GM12878 (cell line): ENCODE measurements around the gene PHOSPHO1. TPM values are rescaled to one million over a fixed set of nuclear protein-coding genes. Genes with fewer than 3 reads are reported as not detected.

Source experiments
- ATAC-seq: fragments of 200-7000 bp; cut with Tn5 transposase; 3 replicates; pipeline ENCODE4 v1.9.1; 2020; ENCODE audit warnings: mild to moderate bottlenecking, moderate library complexity
- BruUV-seq: library from RNA; stranded (reverse); fragments of 400-500 nt; replicated peaks from 2 replicates; lab custom pipeline; 2021; lab: Mats Ljungman, UMichigan
- CTCF ChIA-PET: fragments of 300-600 bp; sonication (Branson Sonifier 250); formaldehyde crosslinking; extraction: SDS; loops from one replicate; lab custom pipeline; 2021; ENCODE audit warnings: inconsistent platforms; lab: Yijun Ruan, JAX
- POLR2A ChIA-PET: fragments of 350-600 bp; formaldehyde crosslinking; extraction: SDS; loops from one replicate; lab custom pipeline; 2021; ENCODE audit warnings: inconsistent platforms; lab: Charles Lee
- RAD21 ChIA-PET: fragments of 300-600 bp; sonication (Branson Sonifier 250); formaldehyde crosslinking; loops from one replicate; lab custom pipeline; 2023; ENCODE audit warnings: antibody characterized with exemption; ENCODE audit not compliant: unreplicated experiment; lab: Charles Lee
- SMC1A ChIA-PET: fragments of 300-600 bp; sonication (Branson Sonifier 250); formaldehyde crosslinking; loops from one replicate; lab custom pipeline; 2023; ENCODE audit not compliant: unreplicated experiment, uncharacterized antibody; lab: Charles Lee
- DNase-seq: peaks from one replicate; pipeline ENCODE4 v3.0.0-alpha.2; 2011; ENCODE audit warnings: low read depth, low spot score
- FAIRE-seq: peaks from 3 replicates; lab custom pipeline; 2011; peaks lifted over from hg19 to GRCh38; lab: Jason Lieb, UNC
- H2AFZ ChIP-seq: 2 replicates; pipeline ENCODE4 v1.6.0; 2011; ENCODE audit warnings: low read depth, low read length, control low read depth; ENCODE audit not compliant: control insufficient read depth
- H3K27ac ChIP-seq: 2 replicates; pipeline ENCODE4 v1.5.1; 2011; ENCODE audit warnings: control low read depth; ENCODE audit not compliant: control insufficient read depth, insufficient read depth
- H3K27me3 ChIP-seq, 2 experiments: replicated peaks in 1 of 2; 2 replicates each; pipeline versions ENCODE4 v1.6.0 to v1.6.1; 2011; ENCODE audit warnings: low read length in 1 of 2; ENCODE audit not compliant: control insufficient read depth in 2 of 2, insufficient read depth in 2 of 2
- H3K36me3 ChIP-seq, 2 experiments: 2 replicates each; pipeline ENCODE4 v1.5.1; 2011; ENCODE audit warnings: low read length in 1 of 2; ENCODE audit not compliant: control insufficient read depth in 2 of 2, insufficient read depth in 2 of 2
- H3K4me1 ChIP-seq: 2 replicates; pipeline ENCODE4 v1.6.1; 2011; ENCODE audit warnings: mild to moderate bottlenecking, low read length, moderate library complexity, mixed read lengths; ENCODE audit not compliant: control insufficient read depth, insufficient read depth
- H3K4me2 ChIP-seq: 2 replicates; pipeline ENCODE4 v1.6.0; 2011; ENCODE audit warnings: control low read depth; ENCODE audit not compliant: control insufficient read depth, insufficient read depth
- H3K4me3 ChIP-seq: fragments of 200-600 bp; sonication (generic); 2 replicates; pipeline ENCODE4 v1.5.1; 2016
- H3K79me2 ChIP-seq: 2 replicates; pipeline ENCODE4 v1.6.0; 2011; ENCODE audit warnings: low read length; ENCODE audit not compliant: control insufficient read depth, insufficient read depth
- H3K9ac ChIP-seq: 2 replicates; pipeline ENCODE4 v1.8.0; 2011; ENCODE audit warnings: low read length, control low read depth, mixed read lengths; ENCODE audit not compliant: control insufficient read depth, insufficient read depth
- H3K9me3 ChIP-seq: replicated peaks from 3 replicates; pipeline ENCODE4 v1.5.1; 2011; ENCODE audit warnings: mild to moderate bottlenecking, low read length; ENCODE audit not compliant: control insufficient read depth, insufficient read depth
- H4K20me1 ChIP-seq: 2 replicates; pipeline ENCODE4 v1.6.0; 2011; ENCODE audit not compliant: control insufficient read depth, insufficient read depth
- CTCF ChIP-seq, 3 experiments: IDR thresholded peaks in 2 of 3; conservative IDR thresholded peaks in 1 of 3; 2 replicates each; pipeline ENCODE4 v1.5.1; 2011; ENCODE audit warnings: low read depth in 3 of 3, low read length in 3 of 3, mild to moderate bottlenecking in 3 of 3, control low read depth in 2 of 3, moderate library complexity in 2 of 3, inconsistent platforms in 1 of 3, mixed read lengths in 1 of 3; ENCODE audit not compliant: control insufficient read depth in 2 of 3, insufficient read depth in 1 of 3; ENCODE audit errors: extremely low read depth in 1 of 3
- FOXM1 ChIP-seq: IDR thresholded peaks from 2 replicates; pipeline ENCODE4 v1.6.1; 2012; ENCODE audit warnings: low read depth, mild to moderate bottlenecking, inconsistent platforms, low read length, moderate library complexity
- IKZF1 ChIP-seq: fragments of 450-650 bp; conservative IDR thresholded peaks from 2 replicates; pipeline ENCODE4 v1.6.1; 2017; ENCODE audit warnings: antibody characterized with exemption, mild to moderate bottlenecking
- IKZF2 ChIP-seq, 2 experiments: fragments of 450-650 bp; IDR thresholded peaks; 2 replicates each; pipeline ENCODE4 v1.6.1; 2017; ENCODE audit warnings: mild to moderate bottlenecking in 2 of 2, moderate library complexity in 2 of 2
- MLLT1 ChIP-seq: fragments of 450-650 bp; IDR thresholded peaks from 2 replicates; pipeline ENCODE4 v1.6.1; 2016; ENCODE audit warnings: mild to moderate bottlenecking
- MTA2 ChIP-seq: fragments of 450-650 bp; IDR thresholded peaks from 2 replicates; pipeline ENCODE4 v1.6.1; 2016; ENCODE audit warnings: low read depth, mild to moderate bottlenecking, moderate library complexity
- RAD21 ChIP-seq: IDR thresholded peaks from 2 replicates; pipeline ENCODE4 v1.6.1; 2011; ENCODE audit warnings: mild to moderate bottlenecking, low read depth, low read length, moderate library complexity; ENCODE audit not compliant: insufficient read depth
- RELB ChIP-seq: fragments of 450-650 bp; IDR thresholded peaks from 2 replicates; pipeline ENCODE4 v1.6.1; 2017; ENCODE audit warnings: low read depth, mild to moderate bottlenecking, moderate library complexity
- RUNX3 ChIP-seq: IDR thresholded peaks from 2 replicates; pipeline ENCODE4 v1.6.1; 2012; ENCODE audit warnings: low read length, inconsistent platforms
- SIX5 ChIP-seq: IDR thresholded peaks from 2 replicates; pipeline ENCODE4 v1.6.1; 2011; ENCODE audit warnings: mild to moderate bottlenecking, low read depth, low read length, moderate library complexity; ENCODE audit not compliant: severe bottlenecking
- SMC3 ChIP-seq: IDR thresholded peaks from 2 replicates; pipeline ENCODE4 v1.6.1; 2011; ENCODE audit warnings: low read length, improper control_type of control experiment, borderline replicate concordance
- SPI1 ChIP-seq: IDR thresholded peaks from 2 replicates; pipeline ENCODE4 v1.6.1; 2011; ENCODE audit warnings: low read depth, mild to moderate bottlenecking, low read length, moderate library complexity, borderline replicate concordance; ENCODE audit not compliant: insufficient read depth
- SRF ChIP-seq, 2 experiments: IDR thresholded peaks; 2 replicates each; pipeline ENCODE4 v1.6.1; 2011; ENCODE audit warnings: low read depth in 2 of 2, low read length in 2 of 2, mild to moderate bottlenecking in 1 of 2, moderate library complexity in 1 of 2
- TCF12 ChIP-seq: IDR thresholded peaks from 2 replicates; pipeline ENCODE4 v1.6.1; 2011; ENCODE audit warnings: low read depth, mild to moderate bottlenecking, low read length
- YY1 ChIP-seq: IDR thresholded peaks from 2 replicates; pipeline ENCODE4 v1.6.1; 2011; ENCODE audit warnings: low read depth, mild to moderate bottlenecking, low read length
- WGBS: methylation state at CpG from one replicate; pipeline ENCODE4 v1.1.6; 2016; ENCODE audit warnings: low lambda C conversion rate; ENCODE audit not compliant: insufficient replicate concordance, insufficient coverage; ENCODE audit errors: missing lambda C conversion rate; 5-methylcytosine and 5-hydroxymethylcytosine counted together
- in situ Hi-C: fragments of 300-500 bp; cut with MboI; formaldehyde crosslinking; loops from 9 replicates; pipeline ENCODE4 v1.14.3; 2018; ENCODE audit warnings: mixed read lengths
- intact Hi-C: fragments of 100-400 bp; cut with micrococcal nuclease; formaldehyde crosslinking; loops from one replicate; pipeline ENCODE4 v1.14.2; 2022; ENCODE audit not compliant: unreplicated experiment
- polyA plus RNA-seq, 11 experiments: library from polyadenylated mRNA; depleted of rRNA in 4 of 11; unstranded in 6 of 11; stranded (reverse) in 5 of 11; fragments of >200 nt; fragmentation: Nextera tagmentation in 4 of 11; fragmentation: Illumina TruSeq in 1 of 11; extraction: Ambion mirVana in 4 of 11; extraction: Trizol in 1 of 11; gene quantifications; 1 replicate in 1 of 11; 2 replicates in 10 of 11; pipeline versions ENCODE4 v1.2.1 to v1.2.3, GENCODE V29; 2011 to 2016; ENCODE audit warnings: inconsistent platforms in 2 of 11, missing spikeins in 2 of 11, low read depth in 1 of 11
- total RNA-seq, 4 experiments: library from RNA; depleted of rRNA in 3 of 4; stranded (reverse); fragments of >200 nt in 3 of 4; fragmentation: Illumina TruSeq in 1 of 4; extraction: Trizol in 1 of 4; gene quantifications; 2 replicates each; pipeline versions ENCODE4 v1.2.1 to v1.2.3, GENCODE V29; 2013 to 2021

The PHOSPHO1 gene
- total and polyA plus RNA-seq, 10 of the 15 experiments (the other 5 are each of a cell fraction or from before 2014, with no cell fraction given) = 0.03 to 1.5 (median 0.16) TPM; not detected in 2

GRCh38 chr17:49180303-49180702 is 50.3 kb downstream of the PHOSPHO1 start:
- Histone ChIP-seq H4K20me1 (no peaks in the 10 kb centered on the region), H2AFZ (no peak overlapping the region; the same call in 1 of the 2 replicates), H3K27ac (no peak overlapping the region), H3K4me1 (no peaks in the 10 kb centered on the region), H3K9ac (no peak overlapping the region), H3K79me2 (no peaks in the 10 kb centered on the region), H3K36me3 (no peaks in the 10 kb centered on the region), H3K9me3 (peaks cover 26% of the 10 kb centered on the region; the same call in 2 of the 3 replicates), H3K4me3 (no peak overlapping the region), H3K4me2 (no peak overlapping the region), H3K27me3 (no peaks in the 10 kb centered on the region)
- peak; percentile 78 for ATAC-seq
- in situ Hi-C loops = no loop called here
- ChIA-PET RAD21 (interaction anchor here (0.7 to 5.9 kb wide), 14 partner anchors 9 to 544 kb away, joined by 3 to 72 read pairs (median 5); no protein-coding TSS in a partner anchor), POLR2A (interaction anchor here (0.6 to 1.7 kb wide), 5 partner anchors 14 to 48 kb away, joined by 3 to 7 read pairs (median 4); no protein-coding TSS in a partner anchor), SMC1A (interaction anchor here (1.0 to 6.4 kb wide), 12 partner anchors 10 to 188 kb away, joined by 4 to 118 read pairs (median 10); partner anchors contain the start of genes ABI3, GNGT2 and PHOSPHO1), CTCF (interaction anchor here (0.6 to 7.4 kb wide), 23 partner anchors 9 to 296 kb away, joined by 3 to 178 read pairs (median 5); partner anchors contain the start of gene PHOSPHO1)
- WGBS = 10% methylated on average over 5 of the region's 5 CpGs
- intact Hi-C loops = loop anchor here (1.0 kb wide), 1 partner anchor 47 kb away; no protein-coding TSS in a partner anchor
- TF ChIP-seq RUNX3 (peak; percentile 25; the same call in 1 of the 2 replicates), YY1 (0 out of 2 replicates have a peak, but pooled peaks have one; percentile 28), SMC3 (peak; percentile 94), CTCF (IDR thresholded peaks at IDR 0.05 in 2 of 3, conservative IDR thresholded peaks at IDR 0.05 in 1 of 3; ENCODE audit: control insufficient read depth in 2 of 3, extremely low read depth in 1 of 3, insufficient read depth in 1 of 3, low read depth in 3 of 3, low read length in 3 of 3) (peak; percentile 81 to 88 (median 88)), RELB (0 out of 2 replicates have a peak, but pooled peaks have one; percentile 19), RAD21 (peak; percentile 91), SIX5 (no peak), TCF12 (0 out of 2 replicates have a peak, but pooled peaks have one; percentile 7), FOXM1 (0 out of 2 replicates have a peak, but pooled peaks have one; percentile 16), SPI1 (no peak), MLLT1 (0 out of 2 replicates have a peak, but pooled peaks have one; percentile 34), SRF (IDR thresholded peaks at IDR 0.05; ENCODE audit: low read depth in 2 of 2, low read length in 2 of 2) (no peak), IKZF2 (IDR thresholded peaks at IDR 0.05) (peak; percentile 60 to 62; a peak in 3 of 4 replicates), MTA2 (no peak), IKZF1 (peak; percentile 51)
- no TSS peak for BruUV-seq
- FAIRE-seq = peak; percentile 68
- peak; percentile 28 for DNase-seq
